ENCODE data around the gene B4GAT1. TPM values are rescaled to one million over a fixed set of nuclear protein-coding genes. Genes with fewer than 3 reads are reported as not detected.

The B4GAT1 gene
- total and polyA plus RNA-seq, 2 of the 13 experiments (the other 11 are each of a cell fraction or from before 2014, with no cell fraction given) = 40.4 to 109 TPM

DNA sequence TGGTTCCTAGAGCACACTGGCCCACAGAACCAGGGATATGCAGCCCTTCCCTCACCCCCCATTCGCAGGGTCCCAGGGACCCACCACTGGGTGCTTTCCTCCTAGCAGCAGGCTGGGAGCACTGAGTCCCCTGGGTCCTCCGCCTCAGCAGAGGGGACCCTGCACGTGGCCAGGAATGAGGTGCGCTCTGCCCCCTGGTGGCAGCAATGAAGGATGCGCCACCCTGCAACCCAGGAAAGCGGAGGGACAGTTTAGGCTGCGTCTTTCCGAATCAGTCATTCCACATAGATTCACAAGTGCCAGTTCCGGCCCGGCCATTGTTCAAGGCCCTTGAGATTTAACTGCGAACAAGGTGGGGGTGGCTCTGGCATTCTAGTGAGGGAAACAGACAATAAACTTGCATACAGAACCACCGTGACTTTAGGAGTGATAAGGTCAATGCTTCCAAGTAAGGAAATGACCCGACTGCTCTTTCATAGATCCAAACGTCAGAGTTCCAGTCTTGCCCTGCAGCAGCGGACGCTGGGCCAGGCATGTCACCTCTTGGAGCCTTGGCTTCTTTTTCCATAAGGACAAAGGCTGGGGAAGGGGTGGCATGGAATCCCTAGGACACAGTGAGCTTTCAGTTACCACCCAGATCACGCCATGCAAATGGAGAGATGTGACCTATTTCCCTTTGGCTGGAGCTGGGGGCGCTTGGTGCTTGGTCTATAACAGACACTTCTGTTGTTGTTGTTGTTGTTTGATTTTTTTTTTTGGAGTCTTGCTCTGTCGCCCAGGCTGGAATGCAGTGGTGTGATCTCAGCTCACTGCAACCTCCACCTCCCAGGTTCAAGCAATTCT is 18.9 kb downstream of the B4GAT1 start (continued):
- TF ChIP-seq, protein P1, sequence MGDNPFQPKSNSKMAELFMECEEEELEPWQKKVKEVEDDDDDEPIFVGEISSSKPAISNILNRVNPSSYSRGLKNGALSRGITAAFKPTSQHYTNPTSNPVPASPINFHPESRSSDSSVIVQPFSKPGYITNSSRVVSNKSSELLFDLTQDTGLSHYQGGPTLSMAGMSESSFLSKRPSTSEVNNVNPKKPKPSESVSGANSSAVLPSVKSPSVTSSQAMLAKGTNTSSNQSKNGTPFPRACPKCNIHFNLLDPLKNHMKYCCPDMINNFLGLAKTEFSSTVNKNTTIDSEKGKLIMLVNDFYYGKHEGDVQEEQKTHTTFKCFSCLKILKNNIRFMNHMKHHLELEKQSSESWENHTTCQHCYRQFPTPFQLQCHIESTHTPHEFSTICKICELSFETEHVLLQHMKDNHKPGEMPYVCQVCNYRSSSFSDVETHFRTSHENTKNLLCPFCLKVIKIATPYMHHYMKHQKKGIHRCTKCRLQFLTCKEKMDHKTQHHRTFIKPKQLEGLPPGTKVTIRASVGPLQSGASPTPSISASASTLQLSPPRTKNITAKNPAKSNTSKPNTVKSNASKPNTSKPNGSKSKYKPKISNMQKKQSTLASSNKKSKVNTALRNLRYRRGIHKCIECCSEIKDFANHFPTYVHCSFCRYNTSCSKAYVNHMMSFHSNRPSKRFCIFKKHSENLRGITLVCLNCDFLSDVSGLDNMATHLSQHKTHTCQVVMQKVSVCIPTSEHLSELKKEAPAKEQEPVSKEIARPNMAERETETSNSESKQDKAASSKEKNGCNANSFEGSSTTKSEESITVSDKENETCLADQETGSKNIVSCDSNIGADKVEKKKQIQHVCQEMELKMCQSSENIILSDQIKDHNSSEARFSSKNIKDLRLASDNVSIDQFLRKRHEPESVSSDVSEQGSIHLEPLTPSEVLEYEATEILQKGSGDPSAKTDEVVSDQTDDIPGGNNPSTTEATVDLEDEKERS (CRISPR knock-in tag; IDR thresholded peaks at IDR 0.05) = 0 out of 2 replicates have a peak, but pooled peaks have one; percentile 12
- TF ChIP-seq ZNF343 (CRISPR knock-in tag; IDR thresholded peaks at IDR 0.05) = no peak
- TF ChIP-seq SOX5 (CRISPR knock-in tag; IDR thresholded peaks at IDR 0.05; ENCODE audit: borderline replicate concordance) = peak; percentile 56; the same call in 1 of the 2 replicates
- no peak for TF ChIP-seq SATB2 (CRISPR knock-in tag; IDR thresholded peaks at IDR 0.05)
- no peak for TF ChIP-seq ZNF382 (CRISPR knock-in tag; IDR thresholded peaks at IDR 0.05; ENCODE audit: borderline replicate concordance)
- 0 out of 2 replicates have a peak, but pooled peaks have one; percentile 22 for TF ChIP-seq PPARG (CRISPR knock-in tag; conservative IDR thresholded peaks at IDR 0.05)
- TF ChIP-seq GATA4 (IDR thresholded peaks at IDR 0.05; ENCODE audit: borderline replicate concordance, low read depth) = no peak
- TF ChIP-seq FOXP1 (IDR thresholded peaks at IDR 0.05) = no peak
- no peak for TF ChIP-seq FOXP1 (CRISPR knock-in tag; IDR thresholded peaks at IDR 0.05)
- TF ChIP-seq ZNF501 (CRISPR knock-in tag; IDR thresholded peaks at IDR 0.05) = 0 out of 2 replicates have a peak, but pooled peaks have one; percentile 64
- TF ChIP-seq, protein P2, sequence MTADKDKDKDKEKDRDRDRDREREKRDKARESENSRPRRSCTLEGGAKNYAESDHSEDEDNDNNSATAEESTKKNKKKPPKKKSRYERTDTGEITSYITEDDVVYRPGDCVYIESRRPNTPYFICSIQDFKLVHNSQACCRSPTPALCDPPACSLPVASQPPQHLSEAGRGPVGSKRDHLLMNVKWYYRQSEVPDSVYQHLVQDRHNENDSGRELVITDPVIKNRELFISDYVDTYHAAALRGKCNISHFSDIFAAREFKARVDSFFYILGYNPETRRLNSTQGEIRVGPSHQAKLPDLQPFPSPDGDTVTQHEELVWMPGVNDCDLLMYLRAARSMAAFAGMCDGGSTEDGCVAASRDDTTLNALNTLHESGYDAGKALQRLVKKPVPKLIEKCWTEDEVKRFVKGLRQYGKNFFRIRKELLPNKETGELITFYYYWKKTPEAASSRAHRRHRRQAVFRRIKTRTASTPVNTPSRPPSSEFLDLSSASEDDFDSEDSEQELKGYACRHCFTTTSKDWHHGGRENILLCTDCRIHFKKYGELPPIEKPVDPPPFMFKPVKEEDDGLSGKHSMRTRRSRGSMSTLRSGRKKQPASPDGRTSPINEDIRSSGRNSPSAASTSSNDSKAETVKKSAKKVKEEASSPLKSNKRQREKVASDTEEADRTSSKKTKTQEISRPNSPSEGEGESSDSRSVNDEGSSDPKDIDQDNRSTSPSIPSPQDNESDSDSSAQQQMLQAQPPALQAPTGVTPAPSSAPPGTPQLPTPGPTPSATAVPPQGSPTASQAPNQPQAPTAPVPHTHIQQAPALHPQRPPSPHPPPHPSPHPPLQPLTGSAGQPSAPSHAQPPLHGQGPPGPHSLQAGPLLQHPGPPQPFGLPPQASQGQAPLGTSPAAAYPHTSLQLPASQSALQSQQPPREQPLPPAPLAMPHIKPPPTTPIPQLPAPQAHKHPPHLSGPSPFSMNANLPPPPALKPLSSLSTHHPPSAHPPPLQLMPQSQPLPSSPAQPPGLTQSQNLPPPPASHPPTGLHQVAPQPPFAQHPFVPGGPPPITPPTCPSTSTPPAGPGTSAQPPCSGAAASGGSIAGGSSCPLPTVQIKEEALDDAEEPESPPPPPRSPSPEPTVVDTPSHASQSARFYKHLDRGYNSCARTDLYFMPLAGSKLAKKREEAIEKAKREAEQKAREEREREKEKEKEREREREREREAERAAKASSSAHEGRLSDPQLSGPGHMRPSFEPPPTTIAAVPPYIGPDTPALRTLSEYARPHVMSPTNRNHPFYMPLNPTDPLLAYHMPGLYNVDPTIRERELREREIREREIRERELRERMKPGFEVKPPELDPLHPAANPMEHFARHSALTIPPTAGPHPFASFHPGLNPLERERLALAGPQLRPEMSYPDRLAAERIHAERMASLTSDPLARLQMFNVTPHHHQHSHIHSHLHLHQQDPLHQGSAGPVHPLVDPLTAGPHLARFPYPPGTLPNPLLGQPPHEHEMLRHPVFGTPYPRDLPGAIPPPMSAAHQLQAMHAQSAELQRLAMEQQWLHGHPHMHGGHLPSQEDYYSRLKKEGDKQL (CRISPR knock-in tag; IDR thresholded peaks at IDR 0.05; ENCODE audit: low read depth) = no peak
- TF ChIP-seq ZNF772 (CRISPR knock-in tag; IDR thresholded peaks at IDR 0.05) = no peak; the same call in 1 of the 2 replicates
- TF ChIP-seq DNMT3B (CRISPR knock-in tag; conservative IDR thresholded peaks at IDR 0.05) = no peak
- TF ChIP-seq ZNF326 (CRISPR knock-in tag; IDR thresholded peaks at IDR 0.05; ENCODE audit: borderline replicate concordance) = no peak
- TF ChIP-seq POLR2AphosphoS2 (IDR thresholded peaks at IDR 0.05; ENCODE audit: low read depth, low read length) = no peak
- TF ChIP-seq, protein P3, sequence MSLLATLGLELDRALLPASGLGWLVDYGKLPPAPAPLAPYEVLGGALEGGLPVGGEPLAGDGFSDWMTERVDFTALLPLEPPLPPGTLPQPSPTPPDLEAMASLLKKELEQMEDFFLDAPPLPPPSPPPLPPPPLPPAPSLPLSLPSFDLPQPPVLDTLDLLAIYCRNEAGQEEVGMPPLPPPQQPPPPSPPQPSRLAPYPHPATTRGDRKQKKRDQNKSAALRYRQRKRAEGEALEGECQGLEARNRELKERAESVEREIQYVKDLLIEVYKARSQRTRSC (CRISPR knock-in tag; IDR thresholded peaks at IDR 0.05; ENCODE audit: low read depth) = no peak
- TF ChIP-seq ATAD3A (CRISPR knock-in tag; IDR thresholded peaks at IDR 0.05) = no peak
- TF ChIP-seq ZC3H13 (CRISPR knock-in tag; IDR thresholded peaks at IDR 0.05) = peak; percentile 73; the same call in 1 of the 2 replicates
- TF ChIP-seq, protein P4, sequence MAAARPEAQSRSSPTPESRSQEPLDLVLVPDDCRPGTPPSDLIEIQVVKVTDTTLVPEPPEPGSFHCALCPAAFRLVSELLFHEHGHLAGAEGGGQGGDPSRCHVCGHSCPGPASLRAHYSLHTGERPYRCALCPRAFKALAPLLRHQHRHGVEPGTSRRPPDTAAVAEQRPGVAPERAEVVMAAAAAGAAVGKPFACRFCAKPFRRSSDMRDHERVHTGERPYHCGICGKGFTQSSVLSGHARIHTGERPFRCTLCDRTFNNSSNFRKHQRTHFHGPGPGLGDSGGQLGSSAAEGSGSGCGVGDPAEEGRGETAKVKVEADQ (CRISPR knock-in tag; IDR thresholded peaks at IDR 0.05; ENCODE audit: borderline replicate concordance) = no peak
